Lower leg skin (tissue), 4 donors: Measurements from ENCODE around the gene FMO5. TPM values are rescaled to one million over a fixed set of nuclear protein-coding genes. Genes with fewer than 3 reads are reported as not detected.

Source experiments
- DNase-seq, 2 donors: peaks; one replicate each; pipeline ENCODE4 v3.0.0-alpha.2; 2019; ENCODE audit warnings: low spot score in 2 of 2
- H3K4me3 ChIP-seq: fragments of 200-600 bp; sonication (generic); 2 replicates; pipeline ENCODE4 v1.5.1; 2017; ENCODE audit warnings: mild to moderate bottlenecking, low read depth; ENCODE audit not compliant: poor library complexity, severe bottlenecking
- CTCF ChIP-seq, 3 donors: fragments of 450-650 bp; IDR thresholded peaks; one replicate each; pipeline ENCODE4 v1.5.1; 2016; ENCODE audit warnings: antibody characterized with exemption in 3 of 3, mild to moderate bottlenecking in 3 of 3, moderate library complexity in 2 of 3
- POLR2A ChIP-seq, 2 donors: fragments of 450-650 bp; IDR thresholded peaks; one replicate each; pipeline ENCODE4 v1.6.1; 2016 to 2017; ENCODE audit warnings: antibody characterized with exemption in 2 of 2, mild to moderate bottlenecking in 1 of 2, moderate library complexity in 1 of 2
- WGBS, 2 donors: methylation state at CpG; one replicate each; pipeline ENCODE4 v1.1.5; 2018; 5-methylcytosine and 5-hydroxymethylcytosine counted together
- intact Hi-C: fragments of 100-400 bp; cut with DNase I; formaldehyde crosslinking; loops from one replicate; pipeline ENCODE4 v1.15.0; 2023; ENCODE audit warnings: low total_unique reads
- total RNA-seq, 4 donors: library from RNA; depleted of rRNA; stranded (reverse); fragments of >200 nt; gene quantifications; one replicate each; pipeline ENCODE4 v1.1.0, GENCODE V29; 2016

The FMO5 gene
- total RNA-seq, 4 donors from 2014 or later, result 17.2 to 41.9 (median 27.4) TPM

DNA sequence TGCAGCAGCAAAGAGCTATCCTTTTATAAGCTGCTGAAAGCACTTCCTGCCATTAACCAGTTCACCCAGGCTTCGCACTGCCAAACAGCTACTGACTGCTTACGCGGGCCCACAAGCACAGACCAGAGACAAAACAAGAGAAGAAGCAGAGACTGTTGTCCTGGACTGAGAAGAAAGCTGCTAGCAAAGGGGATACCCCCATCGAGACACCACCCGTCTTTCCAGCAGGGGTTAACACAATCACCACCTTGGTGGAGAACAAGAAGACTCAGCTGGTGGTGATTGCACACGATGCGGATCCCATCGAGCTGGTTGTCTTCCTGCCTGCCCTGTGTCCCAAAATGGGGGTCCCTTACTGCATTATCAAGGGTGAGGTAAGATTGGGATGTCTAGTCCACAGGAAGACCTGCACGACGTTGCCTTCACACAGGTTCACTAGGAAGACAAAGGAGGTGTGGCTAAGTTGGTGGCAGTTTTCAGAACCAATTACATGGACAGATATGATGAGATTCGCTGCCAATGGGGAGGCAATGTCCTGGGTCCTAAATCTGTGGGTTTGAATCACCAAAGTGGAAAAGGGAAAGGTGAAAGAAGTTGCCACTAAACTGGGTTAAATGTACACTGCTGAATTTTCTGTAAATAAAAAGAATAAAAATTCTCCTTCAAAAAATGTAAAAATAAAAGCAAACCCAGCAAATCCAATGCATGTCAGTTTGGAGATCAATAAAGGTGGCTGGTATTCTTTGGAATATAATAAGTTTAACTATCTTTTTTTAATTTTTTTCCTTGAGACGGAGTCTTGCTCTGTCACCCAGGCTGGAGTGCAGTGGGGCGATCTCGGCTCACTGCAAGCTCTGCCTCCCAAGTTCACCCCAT lies 1.2 kb downstream of the FMO5 start:
- no peak overlapping the region for H3K4me3 ChIP-seq
- no peak for TF ChIP-seq POLR2A (IDR thresholded peaks at IDR 0.05)
- TF ChIP-seq CTCF (IDR thresholded peaks at IDR 0.05), result no peak
- intact Hi-C loops, result no loop called here
- 70 to 71% methylated on average over 14 of the region's 14 CpGs for WGBS, 2 donors
- DNase-seq, result no peak

DNA sequence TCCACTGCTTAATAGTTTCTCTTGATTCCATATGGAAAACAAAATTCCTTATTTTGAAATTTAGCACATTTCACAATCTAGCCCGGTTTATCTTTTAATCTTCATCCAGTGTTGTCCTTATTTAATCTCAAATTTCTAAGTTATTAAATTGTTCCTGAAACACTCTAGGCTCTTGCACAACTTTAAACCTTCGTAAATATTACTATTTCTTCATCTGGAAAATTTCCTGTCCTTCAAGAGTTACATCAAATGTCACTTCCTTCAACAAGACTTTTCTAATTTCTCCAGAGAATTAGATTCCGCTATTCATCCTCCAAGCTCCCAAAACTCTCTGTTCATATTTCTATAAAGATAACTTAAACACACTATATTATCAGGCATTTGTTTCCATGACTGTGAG lies 6.5 kb downstream of the FMO5 start:
- no peak overlapping the region for H3K4me3 ChIP-seq
- TF ChIP-seq CTCF (IDR thresholded peaks at IDR 0.05), result no peak
- no peak for TF ChIP-seq POLR2A (IDR thresholded peaks at IDR 0.05)
- intact Hi-C loops, result no loop called here
- 53 to 62% methylated on average over 3 of the region's 3 CpGs for WGBS, 2 donors
- no peak for DNase-seq

DNA sequence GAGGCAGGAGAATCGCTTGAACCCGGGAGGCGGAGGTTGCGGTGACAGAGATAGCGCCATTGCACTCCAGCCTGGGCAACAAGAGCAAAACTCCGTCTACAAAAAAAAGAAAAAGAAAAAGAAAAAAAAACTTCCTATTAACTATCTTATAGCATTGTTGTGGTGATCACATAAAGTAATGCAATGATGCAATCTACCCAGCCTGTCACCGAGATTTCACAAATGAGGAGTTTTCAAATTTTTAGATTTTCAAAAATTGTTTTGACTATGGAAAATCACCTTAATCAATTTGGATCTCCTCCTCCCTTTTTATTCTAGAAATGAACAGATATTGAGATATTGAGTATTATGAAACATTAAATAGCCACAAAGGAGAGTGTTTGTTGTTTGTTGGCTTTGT lies 8.0 kb downstream of the FMO5 start:
- intact Hi-C loops, result no loop called here
- DNase-seq, result no peak
- TF ChIP-seq CTCF (IDR thresholded peaks at IDR 0.05) (no peak), POLR2A (IDR thresholded peaks at IDR 0.05) (no peak)
- 86 to 94% methylated on average over 7 of the region's 7 CpGs for WGBS, 2 donors
- no peak overlapping the region for H3K4me3 ChIP-seq

- 93 to 96% methylated on average over 3 of the region's 3 CpGs for WGBS, 2 donors
- H3K4me3 ChIP-seq, result no peak overlapping the region
- intact Hi-C loops, result no loop called here
- DNase-seq, result no peak
- TF ChIP-seq CTCF (IDR thresholded peaks at IDR 0.05) (no peak), POLR2A (IDR thresholded peaks at IDR 0.05) (no peak)
Observed at GRCh38 chr1:147216124-147216523, 9.0 kb downstream of the FMO5 start.

DNA sequence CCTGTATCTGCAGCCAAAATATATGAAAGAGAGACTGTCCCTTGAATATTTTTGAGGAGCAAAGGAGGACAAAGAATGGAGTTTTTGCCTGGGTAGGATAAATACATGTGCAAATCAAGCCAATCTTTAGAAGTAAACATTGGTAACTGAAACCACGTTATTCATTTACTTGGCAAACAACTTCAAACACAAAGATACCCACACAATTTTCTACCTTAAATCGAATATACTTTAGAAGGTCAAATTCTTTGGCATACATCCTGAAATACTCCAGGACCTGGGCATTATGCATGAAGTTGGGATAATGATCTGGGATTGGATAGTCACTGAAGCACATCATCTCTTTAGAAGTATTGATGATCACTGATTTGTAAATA lies 9.6 kb downstream of the FMO5 start:
- 43 to 51% methylated on average over 2 of the region's 2 CpGs for WGBS, 2 donors
- no peak overlapping the region for H3K4me3 ChIP-seq
- DNase-seq, result no peak
- intact Hi-C loops, result no loop called here
- no peak for TF ChIP-seq CTCF (IDR thresholded peaks at IDR 0.05)
- no peak for TF ChIP-seq POLR2A (IDR thresholded peaks at IDR 0.05)
